PFSK-1 (cell line): ENCODE measurements around the gene SYNE1.

Experiments used
- FOXP2 ChIP-seq: optimal IDR thresholded peaks from 2 replicates; pipeline ENCODE3; 2011; ENCODE audit warnings: borderline replicate concordance, control low read depth, inconsistent platforms; ENCODE audit not compliant: insufficient read depth; ENCODE audit errors: extremely low read length, extremely low read depth
- POLR2AphosphoS5 ChIP-seq: IDR thresholded peaks from 2 replicates; pipeline ENCODE4 v1.6.1; 2012; ENCODE audit warnings: low read depth, mild to moderate bottlenecking, control low read depth, low read length, moderate library complexity
- SIN3A ChIP-seq: IDR thresholded peaks from 2 replicates; pipeline ENCODE4 v1.6.1; 2012; ENCODE audit warnings: mild to moderate bottlenecking, low read length, moderate library complexity, borderline replicate concordance; ENCODE audit not compliant: insufficient read depth
- TAF1 ChIP-seq: IDR thresholded peaks from 2 replicates; pipeline ENCODE4 v1.6.1; 2012; ENCODE audit warnings: low read length, control low read depth, borderline replicate concordance; ENCODE audit not compliant: insufficient read depth
- TF ChIP-seq, protein P1 (sequence below), 2 experiments: IDR thresholded peaks; 2 replicates each; pipeline versions ENCODE4 v1.6.1 to v1.8.0; 2011 to 2012; ENCODE audit warnings: low read depth in 2 of 2, low read length in 2 of 2, control low read depth in 1 of 2, inconsistent platforms in 1 of 2, mild to moderate bottlenecking in 1 of 2, moderate library complexity in 1 of 2; ENCODE audit not compliant: insufficient read depth in 1 of 2

SYNE1 gene

DNA sequence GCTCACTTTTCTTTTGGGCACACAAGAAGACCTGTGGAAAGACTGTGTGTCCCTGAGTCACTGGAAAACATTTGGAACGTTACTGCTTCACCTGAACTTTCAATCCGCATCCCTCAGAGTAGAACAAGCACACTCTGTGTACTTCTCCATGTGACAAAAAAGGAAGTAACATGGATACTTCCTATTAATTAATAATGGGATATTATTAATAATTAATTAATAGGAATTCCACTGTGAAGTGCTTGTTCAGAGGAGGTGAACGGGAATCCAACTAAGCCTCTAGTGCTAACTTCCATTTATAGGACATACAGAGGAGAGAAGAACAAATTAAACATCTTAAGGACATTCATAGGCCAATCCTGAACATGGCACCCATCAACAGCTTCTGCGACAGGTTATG lies 407.8 kb downstream of the SYNE1 start:
- TF ChIP-seq, protein P1, sequence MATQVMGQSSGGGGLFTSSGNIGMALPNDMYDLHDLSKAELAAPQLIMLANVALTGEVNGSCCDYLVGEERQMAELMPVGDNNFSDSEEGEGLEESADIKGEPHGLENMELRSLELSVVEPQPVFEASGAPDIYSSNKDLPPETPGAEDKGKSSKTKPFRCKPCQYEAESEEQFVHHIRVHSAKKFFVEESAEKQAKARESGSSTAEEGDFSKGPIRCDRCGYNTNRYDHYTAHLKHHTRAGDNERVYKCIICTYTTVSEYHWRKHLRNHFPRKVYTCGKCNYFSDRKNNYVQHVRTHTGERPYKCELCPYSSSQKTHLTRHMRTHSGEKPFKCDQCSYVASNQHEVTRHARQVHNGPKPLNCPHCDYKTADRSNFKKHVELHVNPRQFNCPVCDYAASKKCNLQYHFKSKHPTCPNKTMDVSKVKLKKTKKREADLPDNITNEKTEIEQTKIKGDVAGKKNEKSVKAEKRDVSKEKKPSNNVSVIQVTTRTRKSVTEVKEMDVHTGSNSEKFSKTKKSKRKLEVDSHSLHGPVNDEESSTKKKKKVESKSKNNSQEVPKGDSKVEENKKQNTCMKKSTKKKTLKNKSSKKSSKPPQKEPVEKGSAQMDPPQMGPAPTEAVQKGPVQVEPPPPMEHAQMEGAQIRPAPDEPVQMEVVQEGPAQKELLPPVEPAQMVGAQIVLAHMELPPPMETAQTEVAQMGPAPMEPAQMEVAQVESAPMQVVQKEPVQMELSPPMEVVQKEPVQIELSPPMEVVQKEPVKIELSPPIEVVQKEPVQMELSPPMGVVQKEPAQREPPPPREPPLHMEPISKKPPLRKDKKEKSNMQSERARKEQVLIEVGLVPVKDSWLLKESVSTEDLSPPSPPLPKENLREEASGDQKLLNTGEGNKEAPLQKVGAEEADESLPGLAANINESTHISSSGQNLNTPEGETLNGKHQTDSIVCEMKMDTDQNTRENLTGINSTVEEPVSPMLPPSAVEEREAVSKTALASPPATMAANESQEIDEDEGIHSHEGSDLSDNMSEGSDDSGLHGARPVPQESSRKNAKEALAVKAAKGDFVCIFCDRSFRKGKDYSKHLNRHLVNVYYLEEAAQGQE (IDR thresholded peaks at IDR 0.05; ENCODE audit: insufficient read depth in 1 of 2, low read depth in 2 of 2, low read length in 2 of 2): no peak
- TF ChIP-seq TAF1 (no peak), SIN3A (no peak), POLR2AphosphoS5 (no peak), FOXP2 (no peak)

DNA sequence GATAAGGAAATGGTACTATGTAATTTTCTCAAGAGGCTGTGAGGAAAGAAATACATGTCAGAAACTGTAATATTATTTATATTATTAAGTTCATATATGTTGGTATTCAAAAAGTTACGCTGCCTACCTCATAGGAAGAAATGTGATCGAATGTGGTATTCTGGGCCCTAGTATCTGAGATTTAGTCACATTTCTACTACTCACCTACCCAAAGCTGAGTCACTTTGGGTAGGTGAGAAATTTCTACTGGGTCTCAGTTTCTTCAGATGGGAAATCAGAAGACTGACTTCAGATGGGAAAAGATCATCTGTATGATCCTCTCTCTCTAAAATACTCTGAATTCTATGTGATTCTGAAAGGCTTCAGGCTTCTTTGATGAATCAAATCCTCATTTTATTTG lies 411.0 kb downstream of the SYNE1 start:
- TF ChIP-seq TAF1 (no peak), SIN3A (no peak), FOXP2 (no peak), POLR2AphosphoS5 (no peak)
- TF ChIP-seq, protein P1 (IDR thresholded peaks at IDR 0.05; ENCODE audit: insufficient read depth in 1 of 2, low read depth in 2 of 2, low read length in 2 of 2): no peak

DNA sequence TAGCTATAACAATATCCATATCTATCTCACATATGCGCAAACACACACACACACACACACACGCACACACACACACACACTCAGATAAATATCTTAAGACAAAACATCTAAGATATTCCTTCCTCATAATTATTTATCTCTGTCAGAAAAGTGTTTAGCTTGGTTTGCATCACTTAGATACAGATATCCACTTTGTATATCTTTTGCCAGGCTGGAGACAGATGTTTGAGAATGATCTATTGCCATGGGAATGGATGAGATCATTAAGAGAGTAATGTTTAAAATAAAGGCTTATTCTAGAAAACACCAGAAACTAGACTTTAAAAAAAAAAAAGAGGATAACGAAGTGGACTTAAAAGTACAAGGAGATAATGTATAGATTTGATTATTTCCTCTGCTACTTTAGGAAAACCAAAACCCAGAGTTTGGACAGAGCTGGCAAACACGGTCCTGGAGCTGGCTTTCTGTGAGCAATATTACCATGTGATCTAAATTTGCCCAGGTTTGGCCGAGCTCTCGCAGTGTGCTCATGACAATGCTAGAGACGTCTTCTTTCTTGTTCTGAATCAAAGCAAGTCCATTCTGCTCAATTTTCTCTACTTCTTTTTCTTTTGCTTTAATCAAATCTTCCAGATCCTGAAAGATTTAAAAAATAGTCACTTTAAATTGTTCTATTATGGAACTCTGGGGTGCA lies 411.8 kb downstream of the SYNE1 start:
- TF ChIP-seq FOXP2: no peak
- TF ChIP-seq TAF1: no peak
- TF ChIP-seq SIN3A: no peak
- no peak for TF ChIP-seq POLR2AphosphoS5
- TF ChIP-seq, protein P1 (IDR thresholded peaks at IDR 0.05; ENCODE audit: insufficient read depth in 1 of 2, low read depth in 2 of 2, low read length in 2 of 2): no peak

DNA sequence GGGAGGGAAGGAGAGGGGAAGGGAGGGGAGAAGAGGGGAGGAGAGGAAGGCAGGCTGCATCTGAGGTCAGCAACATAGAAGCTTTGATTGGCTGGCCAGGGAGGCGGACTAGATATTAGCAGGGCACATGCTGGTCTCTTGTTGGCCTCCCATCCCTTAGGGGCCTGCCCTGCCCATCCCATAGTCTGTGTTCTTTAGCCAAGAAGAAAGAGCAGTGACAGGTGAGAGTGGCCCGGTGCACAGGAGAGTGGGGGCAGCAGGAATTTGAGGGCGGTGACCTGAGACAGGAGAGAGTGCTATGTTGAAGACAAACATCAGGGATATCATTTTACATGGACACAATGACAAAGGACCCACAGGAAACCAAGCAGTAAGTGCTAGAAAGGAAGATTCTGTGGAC lies 413.5 kb downstream of the SYNE1 start:
- TF ChIP-seq, protein P1 (IDR thresholded peaks at IDR 0.05; ENCODE audit: insufficient read depth in 1 of 2, low read depth in 2 of 2, low read length in 2 of 2): no peak
- TF ChIP-seq SIN3A: no peak
- no peak for TF ChIP-seq TAF1
- TF ChIP-seq POLR2AphosphoS5: no peak
- TF ChIP-seq FOXP2: no peak
